NCI-H2196 (cell line): ENCODE measurements around the gene NPIPB8.
"Not testable (repeated sequence)": the region's sequence is repeated elsewhere in the genome, so short reads cannot be mapped to it uniquely, and the experiment has no call there.

Experiments used
- DNase-seq: peaks from one replicate; lab custom pipeline; 2025; ENCODE audit not compliant: unreplicated experiment; lab: John Stamatoyannopoulos, UW

NPIPB8 gene

GRCh38 chr16:28606291-28607115, 31.4 kb upstream of the NPIPB8 start:
- DNase-seq = no peak

GRCh38 chr16:28607116-28607623, 30.7 kb upstream of the NPIPB8 start:
- DNase-seq = no peak

GRCh38 chr16:28607681-28608495, 30.0 kb upstream of the NPIPB8 start:
- DNase-seq = not testable (repeated sequence)

GRCh38 chr16:28608496-28608808, 29.4 kb upstream of the NPIPB8 start:
- not testable (repeated sequence) for DNase-seq

GRCh38 chr16:28608867-28609596, 28.8 kb upstream of the NPIPB8 start:
- not testable (repeated sequence) for DNase-seq

- no peak for DNase-seq
These were observed 28.0 kb upstream of the NPIPB8 start, which contains the start of gene SULT1A1 for GRCh38 chr16:28609631-28610594. Gene SULT1A1 (minus strand): TSS chr16:28610044. CDS start chr16:28608855, 1,189 bp downstream.

GRCh38 chr16:28610595-28611191, 27.2 kb upstream of the NPIPB8 start:
- no peak for DNase-seq

GRCh38 chr16:28612359-28613280, 25.2 kb upstream of the NPIPB8 start:
- DNase-seq = not testable (repeated sequence)

- DNase-seq = not testable (repeated sequence)
These were observed 24.0 kb upstream of the NPIPB8 start for GRCh38 chr16:28613912-28614311.

GRCh38 chr16:28614561-28614960, 23.3 kb upstream of the NPIPB8 start:
- not testable (repeated sequence) for DNase-seq

GRCh38 chr16:28615486-28616223, 22.2 kb upstream of the NPIPB8 start:
- peak; percentile 43 for DNase-seq

GRCh38 chr16:28616224-28616577, 21.7 kb upstream of the NPIPB8 start:
- not testable (repeated sequence) for DNase-seq

GRCh38 chr16:28616636-28617035, 21.2 kb upstream of the NPIPB8 start:
- no peak for DNase-seq

- no peak for DNase-seq
These were observed 20.0 kb upstream of the NPIPB8 start for GRCh38 chr16:28617874-28618273.

- not testable (repeated sequence) for DNase-seq
These were observed 17.5 kb upstream of the NPIPB8 start for GRCh38 chr16:28620316-28620715.

- no peak for DNase-seq
These were observed 16.2 kb upstream of the NPIPB8 start for GRCh38 chr16:28621481-28622155.

- DNase-seq = not testable (repeated sequence)
These were observed 15.2 kb upstream of the NPIPB8 start for GRCh38 chr16:28622532-28623171.
